ENCODE measurements around the gene DUSP18.
"Not testable (repeated sequence)": the region's sequence is repeated elsewhere in the genome, so short reads cannot be mapped to it uniquely, and the experiment has no call there.

The DUSP18 gene

DNA sequence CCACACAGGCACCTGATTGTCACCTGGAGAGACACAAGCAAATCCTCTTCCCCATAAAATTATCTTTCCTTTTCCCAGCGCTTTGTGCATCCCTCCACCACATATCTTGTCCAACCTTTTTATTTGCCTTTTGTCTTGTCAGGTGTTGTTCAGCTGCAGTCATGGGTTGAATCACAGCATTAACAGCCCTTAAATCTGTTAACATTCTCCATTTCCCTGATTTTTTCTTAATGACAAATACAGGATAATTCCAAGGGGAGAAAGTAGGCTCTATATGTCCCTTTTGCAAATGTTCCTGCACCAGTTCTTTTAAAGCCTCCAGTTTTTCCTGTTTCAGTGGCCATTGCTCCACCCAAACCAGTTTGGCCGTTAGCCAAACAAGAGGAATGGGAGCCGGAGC, 8.9 kb upstream of the DUSP18 start:
- not testable (repeated sequence) for H3K36me3 ChIP-seq (ENCODE audit: control insufficient read depth, insufficient read depth, low read length); H3K4me3 ChIP-seq (ENCODE audit: low read depth, low read length); H3K9me3 ChIP-seq (ENCODE audit: control insufficient read depth, insufficient read depth, low read depth, low read length); H3K4me1 ChIP-seq (ENCODE audit: control insufficient read depth, insufficient read depth, low read length); H3K27ac ChIP-seq (ENCODE audit: low read depth, low read length); H3K9ac ChIP-seq (ENCODE audit: low read length); H3K27me3 ChIP-seq (ENCODE audit: control insufficient read depth, insufficient read depth, low read length)

DNA sequence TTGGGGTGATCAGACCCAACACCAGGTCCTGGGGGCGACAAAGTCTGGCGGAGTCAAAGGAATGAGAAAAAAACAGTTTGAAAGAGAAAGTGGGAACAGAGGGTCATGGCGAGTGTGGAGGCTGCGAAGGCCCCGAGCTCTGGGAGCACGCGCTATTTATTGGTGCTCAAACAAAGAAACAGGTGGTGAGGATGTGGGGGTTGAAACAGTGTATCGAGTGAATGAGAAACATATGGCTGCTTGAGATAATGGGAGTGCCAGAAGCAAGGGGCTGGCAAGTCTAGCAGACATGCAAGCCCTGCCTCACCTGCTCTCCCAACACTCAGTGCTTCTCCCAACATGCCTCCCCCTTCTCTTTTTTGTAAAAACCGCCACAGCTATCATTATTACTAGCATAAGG, 7.8 kb upstream of the DUSP18 start:
- no peaks in the 10 kb centered on the region for H3K4me1 ChIP-seq (ENCODE audit: control insufficient read depth, insufficient read depth, low read length)
- peaks cover 2% of the 10 kb centered on the region; the same call in 1 of the 2 replicates for H3K27me3 ChIP-seq (ENCODE audit: control insufficient read depth, insufficient read depth, low read length)
- no peaks in the 10 kb centered on the region for H3K9me3 ChIP-seq (ENCODE audit: control insufficient read depth, insufficient read depth, low read depth, low read length)
- H3K9ac ChIP-seq (ENCODE audit: low read length): no peak overlapping the region
- no peak overlapping the region for H3K27ac ChIP-seq (ENCODE audit: low read depth, low read length)
- H3K36me3 ChIP-seq (ENCODE audit: control insufficient read depth, insufficient read depth, low read length): no peaks in the 10 kb centered on the region
- no peak overlapping the region for H3K4me3 ChIP-seq (ENCODE audit: low read depth, low read length)

DNA sequence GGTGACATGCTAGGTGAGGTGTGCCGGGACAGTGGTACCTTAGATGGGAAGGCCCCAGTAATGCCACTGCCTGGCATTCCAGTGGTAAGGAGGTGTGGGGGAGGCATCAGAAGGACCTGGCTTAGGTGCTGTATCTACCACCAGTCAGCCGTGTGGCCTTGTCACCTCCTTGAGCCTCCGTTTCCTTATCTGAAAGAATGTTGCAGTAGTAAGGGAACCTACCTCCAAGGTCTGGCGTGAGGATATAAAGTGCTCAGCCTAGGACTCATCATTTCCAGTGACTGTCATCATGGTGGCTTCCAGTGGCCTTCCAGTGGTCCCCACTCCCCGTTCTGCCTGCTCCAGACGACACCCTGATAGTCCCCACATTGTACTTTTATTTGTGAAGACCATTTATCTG, 6.8 kb upstream of the DUSP18 start:
- Histone ChIP-seq H3K27me3 (ENCODE audit: control insufficient read depth, insufficient read depth, low read length) (peaks cover 2% of the 10 kb centered on the region; the same call in 1 of the 2 replicates), H3K9ac (ENCODE audit: low read length) (no peak overlapping the region), H3K36me3 (ENCODE audit: control insufficient read depth, insufficient read depth, low read length) (no peaks in the 10 kb centered on the region), H3K4me1 (ENCODE audit: control insufficient read depth, insufficient read depth, low read length) (no peaks in the 10 kb centered on the region), H3K9me3 (ENCODE audit: control insufficient read depth, insufficient read depth, low read depth, low read length) (no peaks in the 10 kb centered on the region), H3K4me3 (ENCODE audit: low read depth, low read length) (no peak overlapping the region), H3K27ac (ENCODE audit: low read depth, low read length) (no peak overlapping the region)

GRCh38 chr22:30673136-30673535, 5.5 kb upstream of the DUSP18 start:
- H3K9ac ChIP-seq (ENCODE audit: low read length): no peak overlapping the region
- no peak overlapping the region for H3K27ac ChIP-seq (ENCODE audit: low read depth, low read length)
- no peaks in the 10 kb centered on the region for H3K9me3 ChIP-seq (ENCODE audit: control insufficient read depth, insufficient read depth, low read depth, low read length)
- H3K4me3 ChIP-seq (ENCODE audit: low read depth, low read length): no peak overlapping the region
- H3K27me3 ChIP-seq (ENCODE audit: control insufficient read depth, insufficient read depth, low read length): peaks cover 13% of the 10 kb centered on the region
- peaks cover 6% of the 10 kb centered on the region for H3K4me1 ChIP-seq (ENCODE audit: control insufficient read depth, insufficient read depth, low read length)
- no peaks in the 10 kb centered on the region for H3K36me3 ChIP-seq (ENCODE audit: control insufficient read depth, insufficient read depth, low read length)

DNA sequence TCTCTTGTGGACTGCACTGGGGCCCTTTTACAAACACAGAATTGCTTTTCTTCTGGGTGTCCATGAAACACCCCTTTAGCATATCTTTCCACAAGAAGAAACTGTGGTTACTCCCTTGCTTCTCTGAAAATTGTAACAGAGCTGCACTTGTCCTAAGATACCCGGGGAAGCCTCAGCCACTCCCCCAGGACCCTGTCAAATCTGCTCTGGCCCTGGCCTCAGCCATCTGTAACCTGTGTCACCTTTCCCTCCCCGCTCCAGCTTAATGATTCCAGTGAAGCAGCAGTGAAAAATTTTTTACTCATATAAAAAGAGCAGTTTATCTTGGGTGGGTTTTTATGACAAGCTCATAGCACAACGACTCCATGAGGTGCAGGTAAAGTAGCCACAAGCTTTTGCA, 3.4 kb upstream of the DUSP18 start:
- H3K4me3 ChIP-seq (ENCODE audit: low read depth, low read length): no peak overlapping the region
- H3K4me1 ChIP-seq (ENCODE audit: control insufficient read depth, insufficient read depth, low read length): peaks cover 13% of the 10 kb centered on the region
- no peak overlapping the region for H3K27ac ChIP-seq (ENCODE audit: low read depth, low read length)
- peaks cover 21% of the 10 kb centered on the region for H3K27me3 ChIP-seq (ENCODE audit: control insufficient read depth, insufficient read depth, low read length)
- no peak overlapping the region for H3K9ac ChIP-seq (ENCODE audit: low read length)
- no peaks in the 10 kb centered on the region for H3K36me3 ChIP-seq (ENCODE audit: control insufficient read depth, insufficient read depth, low read length)
- H3K9me3 ChIP-seq (ENCODE audit: control insufficient read depth, insufficient read depth, low read depth, low read length): no peaks in the 10 kb centered on the region

DNA sequence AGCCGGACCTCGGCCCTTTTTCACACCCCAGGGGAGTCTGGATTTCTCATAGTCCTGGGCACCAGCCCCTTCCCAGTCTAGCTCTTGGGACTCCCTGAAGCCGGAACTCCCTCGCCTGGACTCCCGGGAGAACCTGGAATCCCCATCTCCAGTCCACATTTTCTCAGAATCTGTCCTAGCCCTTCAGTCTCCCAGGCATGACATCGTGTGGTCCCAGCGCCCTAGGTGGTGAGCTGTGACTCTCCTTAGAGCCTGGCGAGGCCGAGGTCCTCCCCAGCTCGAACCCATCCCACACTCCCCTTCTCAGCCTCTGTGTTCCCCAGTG, 673 bp upstream of the DUSP18 start:
- Histone ChIP-seq H3K27ac (ENCODE audit: low read depth, low read length) (no peak overlapping the region), H3K9me3 (ENCODE audit: control insufficient read depth, insufficient read depth, low read depth, low read length) (no peaks in the 10 kb centered on the region), H3K4me1 (ENCODE audit: control insufficient read depth, insufficient read depth, low read length) (peaks cover 13% of the 10 kb centered on the region), H3K36me3 (ENCODE audit: control insufficient read depth, insufficient read depth, low read length) (0 out of 2 replicates have a peak, but pooled peaks cover 3% of the 10 kb centered on the region), H3K4me3 (ENCODE audit: low read depth, low read length) (peak overlapping the region; percentile 92), H3K9ac (ENCODE audit: low read length) (peak overlapping the region; percentile 77), H3K27me3 (ENCODE audit: control insufficient read depth, insufficient read depth, low read length) (peaks cover 25% of the 10 kb centered on the region)

GRCh38 chr22:30667107-30667493, 575 bp downstream of the DUSP18 start:
- peak overlapping the region; percentile 92 for H3K4me3 ChIP-seq (ENCODE audit: low read depth, low read length)
- H3K9me3 ChIP-seq (ENCODE audit: control insufficient read depth, insufficient read depth, low read depth, low read length): no peaks in the 10 kb centered on the region
- H3K4me1 ChIP-seq (ENCODE audit: control insufficient read depth, insufficient read depth, low read length): peaks cover 13% of the 10 kb centered on the region
- H3K36me3 ChIP-seq (ENCODE audit: control insufficient read depth, insufficient read depth, low read length): peaks cover 4% of the 10 kb centered on the region; the same call in 1 of the 2 replicates
- H3K9ac ChIP-seq (ENCODE audit: low read length): peak overlapping the region; percentile 30
- H3K27ac ChIP-seq (ENCODE audit: low read depth, low read length): no peak overlapping the region
- H3K27me3 ChIP-seq (ENCODE audit: control insufficient read depth, insufficient read depth, low read length): peaks cover 25% of the 10 kb centered on the region

- H3K27ac ChIP-seq (ENCODE audit: low read depth, low read length): no peak overlapping the region
- no peak overlapping the region for H3K4me3 ChIP-seq (ENCODE audit: low read depth, low read length)
- peaks cover 25% of the 10 kb centered on the region for H3K27me3 ChIP-seq (ENCODE audit: control insufficient read depth, insufficient read depth, low read length)
- H3K36me3 ChIP-seq (ENCODE audit: control insufficient read depth, insufficient read depth, low read length): peaks cover 4% of the 10 kb centered on the region; the same call in 1 of the 2 replicates
- H3K4me1 ChIP-seq (ENCODE audit: control insufficient read depth, insufficient read depth, low read length): peaks cover 13% of the 10 kb centered on the region
- H3K9me3 ChIP-seq (ENCODE audit: control insufficient read depth, insufficient read depth, low read depth, low read length): no peaks in the 10 kb centered on the region
- H3K9ac ChIP-seq (ENCODE audit: low read length): no peak overlapping the region
Measured at GRCh38 chr22:30665786-30666185, 1.9 kb downstream of the DUSP18 start.

- Histone ChIP-seq H3K36me3 (ENCODE audit: control insufficient read depth, insufficient read depth, low read length) (peaks cover 4% of the 10 kb centered on the region; the same call in 1 of the 2 replicates), H3K4me3 (ENCODE audit: low read depth, low read length) (no peak overlapping the region), H3K4me1 (ENCODE audit: control insufficient read depth, insufficient read depth, low read length) (peaks cover 13% of the 10 kb centered on the region), H3K27me3 (ENCODE audit: control insufficient read depth, insufficient read depth, low read length) (peaks cover 25% of the 10 kb centered on the region), H3K9me3 (ENCODE audit: control insufficient read depth, insufficient read depth, low read depth, low read length) (no peaks in the 10 kb centered on the region), H3K27ac (ENCODE audit: low read depth, low read length) (no peak overlapping the region), H3K9ac (ENCODE audit: low read length) (no peak overlapping the region)
Measured at GRCh38 chr22:30665266-30665665, 2.4 kb downstream of the DUSP18 start.

DNA sequence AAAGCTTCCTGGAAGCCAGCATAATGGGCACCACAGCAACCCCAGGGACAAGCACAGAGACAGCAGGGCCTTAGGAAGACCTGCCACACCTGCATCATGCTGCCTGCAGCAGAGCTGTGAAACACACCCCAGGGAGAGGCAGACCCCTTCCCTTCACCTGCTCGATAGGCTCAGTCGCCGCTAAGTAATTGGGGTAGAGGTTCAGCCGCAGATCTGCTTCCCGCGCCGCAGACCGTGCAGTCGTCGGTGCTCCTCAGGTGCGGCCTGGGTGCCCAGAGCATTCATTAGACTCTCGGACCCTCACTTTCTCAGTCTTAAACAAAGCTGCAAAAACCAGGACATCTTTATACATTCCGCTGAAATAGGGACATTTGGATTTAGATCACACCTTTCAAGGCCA, 2.9 kb downstream of the DUSP18 start:
- Histone ChIP-seq H3K4me1 (ENCODE audit: control insufficient read depth, insufficient read depth, low read length) (peaks cover 13% of the 10 kb centered on the region), H3K4me3 (ENCODE audit: low read depth, low read length) (no peak overlapping the region), H3K36me3 (ENCODE audit: control insufficient read depth, insufficient read depth, low read length) (peaks cover 4% of the 10 kb centered on the region; the same call in 1 of the 2 replicates), H3K9me3 (ENCODE audit: control insufficient read depth, insufficient read depth, low read depth, low read length) (no peaks in the 10 kb centered on the region), H3K9ac (ENCODE audit: low read length) (no peak overlapping the region), H3K27me3 (ENCODE audit: control insufficient read depth, insufficient read depth, low read length) (peaks cover 25% of the 10 kb centered on the region), H3K27ac (ENCODE audit: low read depth, low read length) (no peak overlapping the region)

DNA sequence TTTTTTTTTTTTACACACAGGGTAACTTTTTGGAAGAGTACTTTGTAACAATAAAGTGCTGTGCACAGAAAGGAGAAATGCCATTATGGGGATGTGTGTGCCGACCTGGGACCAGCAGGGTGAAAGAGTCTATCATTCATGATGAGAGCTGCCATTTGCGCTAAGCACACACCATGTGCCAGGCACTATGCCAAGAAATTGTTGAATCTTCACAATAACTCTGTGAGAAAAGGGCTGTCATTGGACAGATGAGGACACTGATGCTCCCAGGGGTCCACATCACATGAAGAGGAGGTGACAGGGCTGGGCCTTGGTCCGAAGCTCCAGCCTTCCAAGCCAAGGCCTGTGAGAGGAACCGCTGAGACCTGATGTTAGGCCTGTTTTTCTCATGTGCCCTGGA, 5.6 kb downstream of the DUSP18 start:
- no peak overlapping the region for H3K9ac ChIP-seq (ENCODE audit: low read length)
- peaks cover 10% of the 10 kb centered on the region for H3K27me3 ChIP-seq (ENCODE audit: control insufficient read depth, insufficient read depth, low read length)
- H3K9me3 ChIP-seq (ENCODE audit: control insufficient read depth, insufficient read depth, low read depth, low read length): no peaks in the 10 kb centered on the region
- no peak overlapping the region for H3K4me3 ChIP-seq (ENCODE audit: low read depth, low read length)
- H3K4me1 ChIP-seq (ENCODE audit: control insufficient read depth, insufficient read depth, low read length): peaks cover 6% of the 10 kb centered on the region
- H3K36me3 ChIP-seq (ENCODE audit: control insufficient read depth, insufficient read depth, low read length): peaks cover 4% of the 10 kb centered on the region; the same call in 1 of the 2 replicates
- H3K27ac ChIP-seq (ENCODE audit: low read depth, low read length): no peak overlapping the region

DNA sequence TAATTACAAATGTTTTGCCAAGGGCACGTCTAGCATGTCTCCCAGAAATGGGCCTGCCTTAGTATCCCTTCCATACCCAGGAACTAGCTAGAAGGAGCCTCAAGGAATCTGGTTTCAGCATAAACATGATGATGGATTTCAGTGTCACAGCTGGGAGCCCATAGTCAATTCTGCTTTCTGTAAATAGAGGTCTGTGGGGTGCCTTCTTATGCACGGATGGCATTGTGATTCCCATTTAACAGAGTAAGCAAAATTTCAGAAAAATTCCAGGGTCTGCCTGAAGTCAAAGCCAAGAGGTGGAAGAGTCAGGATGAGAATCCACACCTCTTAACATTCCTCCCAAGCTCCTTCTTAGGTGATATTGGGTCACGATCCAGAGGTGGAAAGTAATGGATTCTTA, 12.1 kb downstream of the DUSP18 start:
- no peaks in the 10 kb centered on the region for H3K27me3 ChIP-seq (ENCODE audit: control insufficient read depth, insufficient read depth, low read length)
- H3K9ac ChIP-seq (ENCODE audit: low read length): no peak overlapping the region
- H3K9me3 ChIP-seq (ENCODE audit: control insufficient read depth, insufficient read depth, low read depth, low read length): no peaks in the 10 kb centered on the region
- H3K27ac ChIP-seq (ENCODE audit: low read depth, low read length): 0 out of 2 replicates have a peak overlapping the region, but pooled peaks have one; percentile 29
- no peak overlapping the region for H3K4me3 ChIP-seq (ENCODE audit: low read depth, low read length)
- H3K4me1 ChIP-seq (ENCODE audit: control insufficient read depth, insufficient read depth, low read length): no peaks in the 10 kb centered on the region
- no peaks in the 10 kb centered on the region for H3K36me3 ChIP-seq (ENCODE audit: control insufficient read depth, insufficient read depth, low read length)

Data from HUES6 (cell line).